Measurements from ENCODE around the gene ARL13A.

DNA sequence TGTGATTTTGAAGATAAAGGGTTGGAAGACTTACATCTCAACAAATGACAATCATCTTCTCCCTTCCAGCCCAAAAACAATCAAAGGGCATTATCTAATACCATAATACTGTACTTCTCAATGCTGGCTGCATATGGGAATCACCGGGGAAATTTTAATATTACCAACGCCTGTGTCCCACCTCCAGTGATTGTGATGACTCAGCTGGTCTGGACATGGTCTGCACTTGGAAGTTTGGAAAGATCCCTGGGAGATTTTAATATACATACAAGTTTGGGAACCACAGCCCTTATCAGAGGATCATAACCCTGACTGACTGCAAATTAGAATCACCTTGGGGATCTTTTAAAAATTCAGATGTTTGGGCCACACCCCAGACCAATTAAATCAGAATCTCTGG, 29.9 kb downstream of the ARL13A start:
- TF ChIP-seq, protein P1, sequence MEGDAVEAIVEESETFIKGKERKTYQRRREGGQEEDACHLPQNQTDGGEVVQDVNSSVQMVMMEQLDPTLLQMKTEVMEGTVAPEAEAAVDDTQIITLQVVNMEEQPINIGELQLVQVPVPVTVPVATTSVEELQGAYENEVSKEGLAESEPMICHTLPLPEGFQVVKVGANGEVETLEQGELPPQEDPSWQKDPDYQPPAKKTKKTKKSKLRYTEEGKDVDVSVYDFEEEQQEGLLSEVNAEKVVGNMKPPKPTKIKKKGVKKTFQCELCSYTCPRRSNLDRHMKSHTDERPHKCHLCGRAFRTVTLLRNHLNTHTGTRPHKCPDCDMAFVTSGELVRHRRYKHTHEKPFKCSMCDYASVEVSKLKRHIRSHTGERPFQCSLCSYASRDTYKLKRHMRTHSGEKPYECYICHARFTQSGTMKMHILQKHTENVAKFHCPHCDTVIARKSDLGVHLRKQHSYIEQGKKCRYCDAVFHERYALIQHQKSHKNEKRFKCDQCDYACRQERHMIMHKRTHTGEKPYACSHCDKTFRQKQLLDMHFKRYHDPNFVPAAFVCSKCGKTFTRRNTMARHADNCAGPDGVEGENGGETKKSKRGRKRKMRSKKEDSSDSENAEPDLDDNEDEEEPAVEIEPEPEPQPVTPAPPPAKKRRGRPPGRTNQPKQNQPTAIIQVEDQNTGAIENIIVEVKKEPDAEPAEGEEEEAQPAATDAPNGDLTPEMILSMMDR (IDR thresholded peaks at IDR 0.05; ENCODE audit: insufficient read depth, low read length, poor library complexity, severe bottlenecking) = no peak
- no peak for TF ChIP-seq EZH2phosphoT487 (conservative IDR thresholded peaks at IDR 0.05; ENCODE audit: low read length)
